ENCODE results near the gene GREM2. TPM values are rescaled to one million over a fixed set of nuclear protein-coding genes. Genes with fewer than 3 reads are reported as not detected.

The GREM2 gene
- total RNA-seq, 1 experiment from 2014 or later: not detected

GRCh38 chr1:240607006-240607405, 4.9 kb downstream of the GREM2 start:
- ChIA-PET POLR2A (ENCODE audit: unreplicated experiment) (interaction anchor here (0.6 kb wide), 1 partner anchor 518 kb away, joined by 4 read pairs; no protein-coding TSS in a partner anchor), CTCF (no interaction called here)
- Histone ChIP-seq H3K9me2 (replicated peaks; ENCODE audit: low read length) (no peaks in the 10 kb centered on the region), H2AFZ (ENCODE audit: low read length) (no peak overlapping the region), H3K4me2 (ENCODE audit: low read length) (no peak overlapping the region), H3K27me3 (ENCODE audit: low read length) (peaks cover 32% of the 10 kb centered on the region), H3K9ac (ENCODE audit: low read length) (no peak overlapping the region), H3K79me2 (ENCODE audit: low read length) (no peaks in the 10 kb centered on the region), H3K4me3 (ENCODE audit: low read length) (no peak overlapping the region), H3K4me1 (ENCODE audit: insufficient read depth, low read length) (peaks cover 9% of the 10 kb centered on the region; the same call in 1 of the 2 replicates), H3K27ac (ENCODE audit: low read length) (no peak overlapping the region), H3K9me3 (ENCODE audit: low read length) (no peaks in the 10 kb centered on the region), H3K36me3 (ENCODE audit: low read depth, low read length) (no peaks in the 10 kb centered on the region), H4K20me1 (ENCODE audit: low read length) (no peaks in the 10 kb centered on the region), H3F3A (ENCODE audit: low read length, unreplicated experiment) (no peaks in the 10 kb centered on the region)
- no peak for TF ChIP-seq EZH2phosphoT487 (IDR thresholded peaks at IDR 0.05; ENCODE audit: borderline replicate concordance, low read length)
- TF ChIP-seq CTCF (conservative IDR thresholded peaks at IDR 0.05; ENCODE audit: low read depth, low read length): no peak
- no peak for TF ChIP-seq EZH2 (IDR thresholded peaks at IDR 0.05; ENCODE audit: low read length, unreplicated experiment)
- DNase-seq (peak; percentile 69), ATAC-seq (peak; percentile 45)
- BruUV-seq (replicated peaks): no TSS peak
- intact Hi-C loops (cut with micrococcal nuclease): no loop called here

GRCh38 chr1:240602189-240602588, 9.8 kb downstream of the GREM2 start:
- Histone ChIP-seq H3K9me3 (ENCODE audit: low read length) (no peaks in the 10 kb centered on the region), H3K9ac (ENCODE audit: low read length) (no peak overlapping the region), H3F3A (ENCODE audit: low read length, unreplicated experiment) (no peaks in the 10 kb centered on the region), H4K20me1 (ENCODE audit: low read length) (no peaks in the 10 kb centered on the region), H2AFZ (ENCODE audit: low read length) (no peak overlapping the region), H3K27ac (ENCODE audit: low read length) (no peak overlapping the region), H3K4me1 (ENCODE audit: insufficient read depth, low read length) (peaks cover 2% of the 10 kb centered on the region; the same call in 1 of the 2 replicates), H3K27me3 (ENCODE audit: low read length) (peaks cover 4% of the 10 kb centered on the region; the same call in 1 of the 2 replicates), H3K9me2 (replicated peaks; ENCODE audit: low read length) (no peaks in the 10 kb centered on the region), H3K36me3 (ENCODE audit: low read depth, low read length) (no peaks in the 10 kb centered on the region), H3K79me2 (ENCODE audit: low read length) (no peaks in the 10 kb centered on the region), H3K4me3 (ENCODE audit: low read length) (no peak overlapping the region), H3K4me2 (ENCODE audit: low read length) (no peak overlapping the region)
- peak; percentile 33 for DNase-seq
- no TSS peak for BruUV-seq (replicated peaks)
- ATAC-seq: peak; percentile 40; the same call in 1 of the 2 replicates
- ChIA-PET POLR2A (ENCODE audit: unreplicated experiment) (interaction anchor here (0.6 kb wide), 1 partner anchor 597 kb away, joined by 6 read pairs; no protein-coding TSS in a partner anchor), CTCF (interaction anchor here (0.6 to 1.2 kb wide), 5 partner anchors 147 to 416 kb away, joined by 3 to 4 read pairs (median 3); no protein-coding TSS in a partner anchor)
- intact Hi-C loops (cut with micrococcal nuclease): loop anchor here (1.0 kb wide), 2 partner anchors 147 to 411 kb away; no protein-coding TSS in a partner anchor
- TF ChIP-seq EZH2phosphoT487 (IDR thresholded peaks at IDR 0.05; ENCODE audit: borderline replicate concordance, low read length): no peak
- TF ChIP-seq CTCF (conservative IDR thresholded peaks at IDR 0.05; ENCODE audit: low read depth, low read length): peak; percentile 57; the same call in 1 of the 2 replicates

- Histone ChIP-seq H4K20me1 (ENCODE audit: low read length) (no peaks in the 10 kb centered on the region), H3K4me3 (ENCODE audit: low read length) (no peak overlapping the region), H3K9ac (ENCODE audit: low read length) (no peak overlapping the region), H3K9me3 (ENCODE audit: low read length) (no peaks in the 10 kb centered on the region), H3K79me2 (ENCODE audit: low read length) (no peaks in the 10 kb centered on the region), H2AFZ (ENCODE audit: low read length) (no peak overlapping the region), H3K36me3 (ENCODE audit: low read depth, low read length) (no peaks in the 10 kb centered on the region), H3K9me2 (replicated peaks; ENCODE audit: low read length) (no peaks in the 10 kb centered on the region), H3K27me3 (ENCODE audit: low read length) (peaks cover 8% of the 10 kb centered on the region; the same call in 1 of the 2 replicates), H3F3A (ENCODE audit: low read length, unreplicated experiment) (no peaks in the 10 kb centered on the region), H3K27ac (ENCODE audit: low read length) (no peak overlapping the region), H3K4me1 (ENCODE audit: insufficient read depth, low read length) (peaks cover 9% of the 10 kb centered on the region; the same call in 1 of the 2 replicates), H3K4me2 (ENCODE audit: low read length) (no peak overlapping the region)
- ATAC-seq (no peak), DNase-seq (no peak)
- ChIA-PET CTCF (interaction anchor here (0.6 kb wide), 1 partner anchor 231 kb away, joined by 3 read pairs; no protein-coding TSS in a partner anchor), POLR2A (ENCODE audit: unreplicated experiment) (no interaction called here)
- intact Hi-C loops (cut with micrococcal nuclease): no loop called here
- BruUV-seq (replicated peaks): no TSS peak
- TF ChIP-seq EZH2phosphoT487 (IDR thresholded peaks at IDR 0.05; ENCODE audit: borderline replicate concordance, low read length) (no peak), CTCF (conservative IDR thresholded peaks at IDR 0.05; ENCODE audit: low read depth, low read length) (no peak), EZH2 (IDR thresholded peaks at IDR 0.05; ENCODE audit: low read length, unreplicated experiment) (no peak)
These were observed 12.1 kb downstream of the GREM2 start for GRCh38 chr1:240599830-240600229.
